HG02610 (cell line): ENCODE results near the gene PXDN.
"Not testable (repeated sequence)": the region's sequence is repeated elsewhere in the genome, so short reads cannot be mapped to it uniquely, and the experiment has no call there.

ENCODE experiments used
- ATAC-seq: cut with Tn5 transposase; IDR thresholded peaks from one replicate; pipeline ENCODE4 v1.9.1; 2021; ENCODE audit warnings: mild to moderate bottlenecking, moderate library complexity; ENCODE audit not compliant: unreplicated experiment

The PXDN gene

GRCh38 chr2:1744446-1745170, at the start of gene PXDN:
TSS of gene PXDN (minus strand) at chr2:1744515. CDS start at chr2:1744455, 60 bp downstream.
- ATAC-seq, result no peak

- no peak for ATAC-seq
These were observed 49.6 kb upstream of the PXDN start for GRCh38 chr2:1793868-1794445.

- no peak for ATAC-seq
These were observed 48.9 kb upstream of the PXDN start for GRCh38 chr2:1793001-1793867.

- no peak for ATAC-seq
These were observed 47.5 kb upstream of the PXDN start for GRCh38 chr2:1791685-1792435.

- no peak for ATAC-seq
These were observed 46.8 kb upstream of the PXDN start for GRCh38 chr2:1791006-1791605.

GRCh38 chr2:1790473-1790872, 46.2 kb upstream of the PXDN start:
- no peak for ATAC-seq

GRCh38 chr2:1789610-1790009, 45.3 kb upstream of the PXDN start:
- ATAC-seq, result no peak

GRCh38 chr2:1788478-1788959, 44.2 kb upstream of the PXDN start:
- ATAC-seq, result no peak

- no peak for ATAC-seq
These were observed 43.6 kb upstream of the PXDN start for GRCh38 chr2:1787755-1788477.

- ATAC-seq, result no peak
These were observed 40.8 kb upstream of the PXDN start for GRCh38 chr2:1784986-1785617.

GRCh38 chr2:1784087-1784486, 39.8 kb upstream of the PXDN start:
- no peak for ATAC-seq

- no peak for ATAC-seq
These were observed 38.2 kb upstream of the PXDN start for GRCh38 chr2:1782514-1782913.

GRCh38 chr2:1781291-1782080, 37.2 kb upstream of the PXDN start:
- ATAC-seq, result no peak

GRCh38 chr2:1780693-1781092, 36.4 kb upstream of the PXDN start:
- ATAC-seq, result no peak

- not testable (repeated sequence) for ATAC-seq
These were observed 35.7 kb upstream of the PXDN start for GRCh38 chr2:1780054-1780453.

- no peak for ATAC-seq
These were observed 34.3 kb upstream of the PXDN start for GRCh38 chr2:1778566-1778965.

- ATAC-seq, result no peak
These were observed 33.5 kb upstream of the PXDN start for GRCh38 chr2:1777781-1778180.

- no peak for ATAC-seq
These were observed 32.8 kb upstream of the PXDN start for GRCh38 chr2:1777156-1777555.
